ENCODE results near the gene DOCK4.

The DOCK4 gene

DNA sequence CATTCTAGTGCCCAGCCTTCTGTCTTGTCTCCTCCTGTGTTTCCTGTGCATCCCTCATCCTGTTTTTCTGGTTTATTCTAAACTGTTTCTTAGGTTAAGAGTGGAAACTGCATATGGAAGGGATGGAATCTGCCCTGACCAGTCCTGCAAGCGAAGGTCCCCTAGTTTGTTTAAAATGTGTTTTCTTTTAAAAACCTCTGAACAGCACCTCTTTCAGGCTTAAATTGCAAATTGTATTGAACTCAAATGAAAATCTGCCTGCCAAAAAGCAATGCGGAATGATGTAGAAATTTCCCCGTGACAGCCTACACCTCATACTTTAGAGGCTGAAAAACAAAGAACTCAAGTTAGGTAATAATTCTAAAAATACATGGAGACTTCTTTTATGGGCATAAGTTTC lies 421.1 kb downstream of the DOCK4 start:
- in situ Hi-C loops (cut with MboI; ENCODE audit: low sequenced_read_pairs): no loop called here

DNA sequence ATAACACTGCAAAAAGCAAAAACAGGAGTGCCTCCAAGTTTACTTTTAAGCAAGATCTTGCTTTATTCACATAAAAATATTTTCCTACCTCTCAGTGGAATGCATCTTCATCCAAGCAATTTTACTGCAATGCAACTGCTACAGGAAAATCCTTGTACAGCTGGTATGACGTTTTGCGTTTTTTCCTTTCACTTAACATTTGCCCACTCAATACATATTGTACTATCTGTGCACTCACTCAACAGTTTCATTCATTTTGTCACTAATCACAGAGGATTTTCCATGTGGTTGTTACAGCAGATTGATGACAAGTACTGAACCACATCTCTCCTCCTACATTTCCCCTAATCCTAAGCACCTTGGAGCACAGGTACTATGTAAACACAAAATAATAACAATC lies 421.9 kb downstream of the DOCK4 start:
- in situ Hi-C loops (cut with MboI; ENCODE audit: low sequenced_read_pairs): no loop called here

GRCh38 chr7:111783854-111784253 lies 422.3 kb downstream of the DOCK4 start:
- in situ Hi-C loops (cut with MboI; ENCODE audit: low sequenced_read_pairs): no loop called here

- in situ Hi-C loops (cut with MboI; ENCODE audit: low sequenced_read_pairs): no loop called here
Observed at GRCh38 chr7:111780527-111780926, 425.7 kb downstream of the DOCK4 start.

DNA sequence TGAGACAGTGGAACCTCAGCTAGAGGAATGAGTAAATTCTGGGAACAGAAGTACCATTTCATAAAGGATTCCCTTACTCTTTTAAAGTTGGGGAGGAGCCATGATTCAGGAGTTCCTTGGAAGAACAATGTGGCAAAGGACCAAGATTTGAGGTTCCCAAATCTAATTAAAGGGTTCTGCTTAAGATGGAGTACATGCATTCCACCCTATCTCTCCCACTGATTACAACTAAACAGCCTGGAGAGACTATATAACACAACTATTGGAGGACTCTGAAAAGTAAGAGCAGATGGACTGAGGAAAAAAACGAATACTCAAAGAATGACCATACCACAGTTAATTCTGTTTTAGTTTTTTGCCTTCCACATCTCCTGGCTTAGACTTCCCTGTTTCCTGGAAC lies 431.0 kb downstream of the DOCK4 start:
- in situ Hi-C loops (cut with MboI; ENCODE audit: low sequenced_read_pairs): no loop called here

- in situ Hi-C loops (cut with MboI; ENCODE audit: low sequenced_read_pairs): loop anchor here (25.0 kb wide), 1 partner anchor 640 kb away; no protein-coding TSS in a partner anchor
Observed at GRCh38 chr7:111772716-111773115, 433.5 kb downstream of the DOCK4 start.

GRCh38 chr7:111771638-111772037 lies 434.6 kb downstream of the DOCK4 start:
- in situ Hi-C loops (cut with MboI; ENCODE audit: low sequenced_read_pairs): loop anchor here (25.0 kb wide), 1 partner anchor 641 kb away; no protein-coding TSS in a partner anchor

DNA sequence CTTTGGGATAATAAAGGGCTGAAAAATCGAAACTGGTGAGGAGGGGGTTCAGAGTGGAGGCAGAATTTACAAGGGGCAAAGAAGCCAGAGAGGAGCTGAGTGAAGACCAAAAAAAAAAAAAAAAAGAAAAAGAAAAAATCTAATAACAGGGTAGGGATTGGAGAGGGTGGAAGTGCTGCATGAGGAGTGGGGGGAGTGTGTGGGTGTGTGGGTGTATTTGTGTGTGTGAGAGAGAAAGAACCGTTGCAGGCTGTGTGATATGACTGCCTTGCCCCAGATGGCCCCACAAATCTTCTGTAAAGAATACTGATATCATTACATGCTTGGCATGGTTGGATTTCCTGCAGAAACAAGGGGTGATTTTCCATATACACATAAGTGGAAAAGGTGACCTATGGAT lies 436.1 kb downstream of the DOCK4 start:
- in situ Hi-C loops (cut with MboI; ENCODE audit: low sequenced_read_pairs): loop anchor here (25.0 kb wide), 1 partner anchor 642 kb away; no protein-coding TSS in a partner anchor

DNA sequence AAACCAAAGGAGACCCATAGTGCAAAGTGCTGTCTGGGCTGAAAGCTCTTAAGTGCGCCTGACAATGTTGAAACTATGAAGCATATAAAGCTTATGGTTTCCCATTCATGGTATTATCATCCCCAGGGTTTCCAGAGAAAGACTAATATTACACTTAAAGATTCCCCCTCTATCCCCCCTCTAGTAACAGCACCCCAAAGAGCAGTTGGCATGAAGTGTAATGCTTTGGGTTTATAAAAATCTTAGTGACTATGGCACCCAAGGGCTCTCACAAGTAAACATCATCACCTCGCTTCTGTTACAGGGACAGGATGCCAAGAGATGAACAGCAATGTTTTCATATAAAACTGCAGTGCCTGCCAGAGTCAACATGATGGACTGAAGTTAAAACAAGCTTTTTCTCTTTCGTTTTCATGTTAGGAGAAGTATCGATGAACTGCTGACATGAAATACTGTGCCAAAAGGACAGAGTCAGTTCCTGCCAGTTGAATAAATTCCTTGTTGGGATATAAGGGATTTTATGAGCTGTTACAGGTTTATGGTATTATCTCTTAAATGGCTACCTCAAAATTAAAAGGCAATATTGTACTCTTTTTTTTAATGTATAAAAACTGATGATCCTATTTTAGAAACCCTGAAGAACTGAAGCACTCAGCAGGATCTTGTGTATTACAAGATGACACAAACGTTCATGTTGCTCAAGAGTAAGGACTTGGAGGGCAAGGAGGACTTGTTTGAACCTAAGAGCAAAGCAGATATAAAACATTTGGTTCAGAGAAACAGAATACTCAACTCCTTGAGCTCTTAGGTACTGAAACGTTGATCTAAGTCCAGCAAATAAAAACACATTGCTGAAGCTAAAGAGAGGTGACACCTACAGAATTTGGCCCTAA lies 440.2 kb downstream of the DOCK4 start:
- in situ Hi-C loops (cut with MboI; ENCODE audit: low sequenced_read_pairs): loop anchor here (25.0 kb wide), 1 partner anchor 646 kb away; no protein-coding TSS in a partner anchor

DNA sequence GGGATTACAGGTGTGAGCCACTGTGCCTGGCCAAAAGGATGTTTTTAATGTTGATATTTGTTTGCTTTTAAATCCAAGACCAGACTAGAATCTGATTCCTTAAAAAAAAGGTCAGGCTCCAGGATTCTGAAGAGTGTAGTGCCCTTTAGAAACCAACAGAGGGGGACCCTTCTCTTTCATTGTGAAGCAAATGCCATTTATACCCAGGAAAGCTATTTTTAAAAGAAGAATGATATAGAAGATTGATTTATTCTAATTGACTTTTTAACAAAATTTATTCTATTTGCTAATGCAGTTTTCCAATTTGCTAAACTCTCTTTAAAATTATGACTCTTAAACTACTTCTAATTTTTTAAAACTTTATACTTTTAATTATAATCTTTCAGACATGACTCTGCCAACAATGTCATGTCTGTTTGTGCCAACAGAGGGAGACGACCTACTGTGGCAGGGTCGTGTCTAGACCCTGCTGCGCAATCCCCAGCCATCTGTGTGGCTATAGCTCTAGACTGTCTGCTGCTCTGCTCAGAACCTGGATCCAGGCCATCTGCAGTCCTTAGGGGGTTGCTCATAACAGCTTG lies 442.9 kb downstream of the DOCK4 start:
- in situ Hi-C loops (cut with MboI; ENCODE audit: low sequenced_read_pairs): loop anchor here (25.0 kb wide), 1 partner anchor 649 kb away; no protein-coding TSS in a partner anchor

- in situ Hi-C loops (cut with MboI; ENCODE audit: low sequenced_read_pairs): loop anchor here (25.0 kb wide), 1 partner anchor 650 kb away; no protein-coding TSS in a partner anchor
Observed at GRCh38 chr7:111762799-111763198, 443.4 kb downstream of the DOCK4 start.

DNA sequence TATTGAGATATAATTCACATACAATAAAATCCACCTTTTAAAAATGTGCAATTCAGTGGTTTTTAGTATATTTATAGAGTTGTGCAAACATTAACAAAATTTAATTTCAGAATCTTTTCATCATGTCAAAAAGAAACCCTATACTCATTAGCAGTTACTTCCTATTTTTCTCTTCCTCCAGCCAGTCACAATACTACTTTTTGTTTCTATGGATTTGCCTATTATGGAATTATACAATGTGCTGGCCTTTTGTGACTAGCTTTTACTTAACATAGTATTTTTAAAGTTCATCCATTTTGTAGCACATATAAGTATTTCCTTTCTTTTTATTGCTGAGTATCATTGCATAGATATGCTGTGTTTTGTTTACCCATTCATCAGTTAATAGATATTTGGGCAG lies 444.0 kb downstream of the DOCK4 start:
- in situ Hi-C loops (cut with MboI; ENCODE audit: low sequenced_read_pairs): loop anchor here (25.0 kb wide), 1 partner anchor 650 kb away; no protein-coding TSS in a partner anchor

GRCh38 chr7:111760043-111760442 lies 446.2 kb downstream of the DOCK4 start:
- in situ Hi-C loops (cut with MboI; ENCODE audit: low sequenced_read_pairs): loop anchor here (25.0 kb wide), 1 partner anchor 652 kb away; no protein-coding TSS in a partner anchor

- in situ Hi-C loops (cut with MboI; ENCODE audit: low sequenced_read_pairs): loop anchor here (10.0 to 25.0 kb wide), 2 partner anchors 96 to 654 kb away; no protein-coding TSS in a partner anchor
Observed at GRCh38 chr7:111758332-111758731, 447.9 kb downstream of the DOCK4 start.

GRCh38 chr7:111756687-111757178 lies 449.5 kb downstream of the DOCK4 start:
- in situ Hi-C loops (cut with MboI; ENCODE audit: low sequenced_read_pairs): loop anchor here (10.0 to 25.0 kb wide), 2 partner anchors 98 to 656 kb away; no protein-coding TSS in a partner anchor

GRCh38 chr7:111755383-111755782 lies 450.8 kb downstream of the DOCK4 start:
- in situ Hi-C loops (cut with MboI; ENCODE audit: low sequenced_read_pairs): loop anchor here (10.0 to 25.0 kb wide), 2 partner anchors 99 to 657 kb away; no protein-coding TSS in a partner anchor

DNA sequence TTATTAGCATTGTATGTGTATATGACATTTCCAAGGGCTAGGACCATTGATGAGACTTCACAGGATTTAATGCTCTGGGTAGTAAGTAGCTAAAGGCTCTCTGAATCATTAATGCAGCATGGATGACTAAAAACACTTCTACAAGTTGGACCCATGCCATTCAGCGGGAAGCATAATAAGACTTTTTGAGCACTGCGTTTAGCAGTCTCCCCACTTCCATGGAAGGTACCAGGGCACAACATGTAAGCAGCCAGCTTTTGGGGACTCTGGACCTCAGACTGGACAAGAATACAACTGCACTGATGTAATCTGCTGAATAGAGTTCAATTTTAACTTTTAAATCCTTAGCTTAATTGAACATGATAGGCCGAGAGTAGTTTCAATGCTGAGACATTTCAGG lies 452.2 kb downstream of the DOCK4 start:
- in situ Hi-C loops (cut with MboI; ENCODE audit: low sequenced_read_pairs): loop anchor here (10.0 to 25.0 kb wide), 2 partner anchors 101 to 658 kb away; no protein-coding TSS in a partner anchor

GRCh38 chr7:111752022-111752582 lies 454.1 kb downstream of the DOCK4 start:
- in situ Hi-C loops (cut with MboI; ENCODE audit: low sequenced_read_pairs): loop anchor here (10.0 to 25.0 kb wide), 2 partner anchors 103 to 660 kb away; no protein-coding TSS in a partner anchor

DNA sequence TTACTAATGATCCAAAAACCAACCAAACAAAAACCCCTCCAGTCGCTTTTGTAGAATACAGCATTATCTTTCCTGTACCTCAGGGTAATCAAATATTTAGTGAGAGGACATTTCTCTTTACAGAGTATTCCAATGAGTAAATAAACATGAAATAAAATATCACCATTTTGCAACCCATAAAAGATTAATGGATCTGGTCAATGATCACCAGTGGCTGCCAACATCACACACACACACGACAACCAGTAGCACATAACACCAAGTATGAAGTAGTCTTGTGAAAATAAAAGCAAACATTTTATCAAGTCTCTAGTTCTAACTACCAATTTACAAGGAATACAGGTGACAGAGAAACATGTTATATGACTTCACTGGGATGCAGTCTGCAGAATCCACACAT lies 455.3 kb downstream of the DOCK4 start:
- in situ Hi-C loops (cut with MboI; ENCODE audit: low sequenced_read_pairs): loop anchor here (10.0 to 25.0 kb wide), 2 partner anchors 104 to 661 kb away; no protein-coding TSS in a partner anchor

DNA sequence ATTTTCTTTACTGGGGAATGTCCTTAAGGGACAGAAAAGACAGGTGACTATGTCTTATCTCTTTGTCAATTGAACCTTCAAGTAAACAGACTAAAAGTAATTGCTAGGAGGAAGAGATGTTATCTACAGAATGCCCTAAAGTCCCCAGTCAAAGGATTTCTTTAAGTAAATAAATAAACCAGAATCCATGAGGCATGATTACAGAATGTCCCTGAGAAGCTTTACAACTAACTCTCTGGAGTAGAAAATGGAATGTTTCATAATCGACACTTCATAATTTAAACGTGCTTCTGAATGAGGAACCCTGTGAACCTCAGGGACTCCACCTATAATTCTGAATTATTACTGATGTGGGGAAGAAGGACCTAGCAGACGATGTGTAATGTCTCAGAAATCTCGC lies 456.0 kb downstream of the DOCK4 start:
- in situ Hi-C loops (cut with MboI; ENCODE audit: low sequenced_read_pairs): loop anchor here (10.0 to 25.0 kb wide), 2 partner anchors 105 to 662 kb away; no protein-coding TSS in a partner anchor

All from HL-60/S4 (cell line).